WERI-Rb-1 (cell line): ENCODE data around the gene ZCCHC24.

Source experiments
- DNase-seq: peaks from one replicate; pipeline ENCODE4 v3.0.0-alpha.2; 2020
- H3K27ac ChIP-seq: fragments of 250-450 bp; sonication (Bioruptor Pico); 2 replicates; pipeline ENCODE4 v1.5.1; 2020; ENCODE audit warnings: mild to moderate bottlenecking, moderate library complexity
- H3K27me3 ChIP-seq: fragments of 250-450 bp; sonication (Bioruptor Pico); 2 replicates; pipeline ENCODE4 v1.5.1; 2021; ENCODE audit warnings: mild to moderate bottlenecking, low read depth, moderate library complexity; ENCODE audit not compliant: insufficient read depth, severe bottlenecking
- H3K36me3 ChIP-seq: fragments of 250-450 bp; sonication (Bioruptor Pico); 2 replicates; pipeline ENCODE4 v1.5.1; 2020; ENCODE audit warnings: mild to moderate bottlenecking, moderate library complexity
- H3K4me3 ChIP-seq: 2 replicates; pipeline ENCODE4 v1.5.1; 2011; ENCODE audit warnings: low read depth, mild to moderate bottlenecking, control low read depth, low read length
- H3K9me3 ChIP-seq: fragments of 250-450 bp; sonication (Bioruptor Pico); 2 replicates; pipeline ENCODE4 v1.5.1; 2021; ENCODE audit warnings: mild to moderate bottlenecking, moderate library complexity; ENCODE audit not compliant: severe bottlenecking
- CTCF ChIP-seq: IDR thresholded peaks from 2 replicates; pipeline ENCODE4 v1.5.1; 2011; ENCODE audit warnings: low read depth, mild to moderate bottlenecking, control low read depth, inconsistent platforms, low read length

Gene ZCCHC24

GRCh38 chr10:79434821-79435251, 10.6 kb downstream of the ZCCHC24 start:
- H3K27ac ChIP-seq: no peak overlapping the region
- no peaks in the 10 kb centered on the region for H3K36me3 ChIP-seq
- DNase-seq: no peak

DNA sequence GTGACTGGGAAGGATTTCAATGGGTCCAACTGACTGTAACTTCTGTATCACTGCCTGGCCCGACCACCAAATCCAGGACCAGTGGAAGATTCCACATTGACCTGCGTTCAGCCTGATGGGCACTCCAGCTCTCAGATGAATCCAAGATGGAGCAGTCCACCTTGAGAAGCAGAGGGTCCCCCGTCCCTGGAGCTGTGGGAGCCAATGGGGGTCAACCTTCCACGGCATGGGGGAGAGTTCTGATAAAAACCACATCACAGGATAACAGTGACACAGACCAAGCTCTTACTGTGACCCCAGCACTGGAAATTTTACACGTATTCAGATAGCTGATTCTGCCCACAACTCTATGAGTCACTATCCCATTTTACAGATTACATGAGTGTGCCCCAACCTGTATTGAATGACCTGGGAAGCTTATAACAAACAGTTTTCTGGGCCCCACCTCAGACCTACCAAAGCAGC, 11.2 kb downstream of the ZCCHC24 start:
- no peak for DNase-seq
- Histone ChIP-seq H3K9me3 (no peaks in the 10 kb centered on the region), H3K4me3 (no peak overlapping the region), H3K27me3 (no peaks in the 10 kb centered on the region), H3K27ac (no peak overlapping the region), H3K36me3 (no peaks in the 10 kb centered on the region)
- TF ChIP-seq CTCF: no peak

More at GRCh38 chr10:79434821-79435251, 10.6 kb downstream of the ZCCHC24 start:
- Histone ChIP-seq H3K4me3 (no peak overlapping the region), H3K9me3 (no peaks in the 10 kb centered on the region), H3K27me3 (no peaks in the 10 kb centered on the region)
- no peak for TF ChIP-seq CTCF

DNA sequence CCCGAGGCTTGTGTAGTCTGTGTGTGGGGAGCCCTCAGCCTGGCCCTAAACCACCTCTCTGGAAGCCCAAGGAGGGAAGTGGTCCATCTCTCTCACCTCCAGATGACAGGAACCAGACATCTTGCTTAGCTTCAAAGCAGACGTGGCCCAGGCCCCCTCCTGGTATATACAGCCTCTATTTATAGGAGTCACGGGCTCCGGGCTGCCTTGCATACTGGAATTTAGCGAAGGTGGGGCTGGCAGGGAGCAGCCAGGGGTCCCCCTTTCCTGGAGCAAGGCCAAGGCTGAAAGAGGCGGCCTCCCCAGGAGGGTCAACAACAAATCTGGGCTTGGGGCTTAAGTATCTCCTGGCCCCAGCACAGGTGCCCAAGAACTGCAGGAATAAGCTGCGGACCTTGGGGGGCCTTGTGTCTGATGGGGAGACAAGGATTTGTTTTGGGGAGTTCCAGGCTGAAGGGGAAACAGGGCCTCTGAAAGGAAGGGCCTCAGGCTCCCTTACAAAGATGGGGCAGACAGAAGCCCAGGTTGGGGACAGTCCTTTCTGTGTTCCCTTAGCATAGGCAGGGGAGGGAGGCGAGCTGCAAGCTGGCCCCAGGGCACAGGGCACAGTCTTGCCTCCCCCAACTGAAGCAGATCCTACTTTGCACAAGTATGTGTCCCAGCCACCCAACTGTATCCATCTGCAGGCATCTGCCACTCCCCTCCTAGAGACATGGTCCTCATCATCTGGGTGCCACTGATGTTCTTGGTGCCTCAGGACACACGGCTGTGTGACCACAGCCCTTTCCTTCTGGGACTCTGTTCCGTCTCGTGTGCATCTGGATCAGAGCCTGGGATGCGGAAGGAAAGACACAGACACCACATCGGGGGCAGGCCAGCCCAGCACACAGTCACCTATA, 11.9 kb downstream of the ZCCHC24 start:
- Histone ChIP-seq H3K27me3 (no peaks in the 10 kb centered on the region), H3K9me3 (no peaks in the 10 kb centered on the region), H3K4me3 (no peak overlapping the region), H3K27ac (no peak overlapping the region), H3K36me3 (no peaks in the 10 kb centered on the region)
- TF ChIP-seq CTCF: no peak
- no peak for DNase-seq

GRCh38 chr10:79431891-79432831, 13.3 kb downstream of the ZCCHC24 start:
- TF ChIP-seq CTCF: no peak

GRCh38 chr10:79431428-79431827, 14.0 kb downstream of the ZCCHC24 start:
- Histone ChIP-seq H3K4me3 (no peak overlapping the region), H3K27ac (no peak overlapping the region), H3K36me3 (no peaks in the 10 kb centered on the region), H3K9me3 (no peaks in the 10 kb centered on the region), H3K27me3 (no peaks in the 10 kb centered on the region)
- no peak for TF ChIP-seq CTCF
- no peak for DNase-seq

More at GRCh38 chr10:79431891-79432831, 13.3 kb downstream of the ZCCHC24 start:
- DNase-seq: no peak
- Histone ChIP-seq H3K4me3 (no peak overlapping the region), H3K9me3 (no peaks in the 10 kb centered on the region), H3K36me3 (no peaks in the 10 kb centered on the region), H3K27me3 (no peaks in the 10 kb centered on the region), H3K27ac (no peak overlapping the region)
